HG02852 (cell line): ENCODE results near the gene SLC4A9.
"Not testable (repeated sequence)": the region's sequence is repeated elsewhere in the genome, so short reads cannot be mapped to it uniquely, and the experiment has no call there.

Experiments used
- ATAC-seq: cut with Tn5 transposase; IDR thresholded peaks from one replicate; pipeline ENCODE4 v1.9.1; 2021; ENCODE audit warnings: mild to moderate bottlenecking, moderate library complexity; ENCODE audit not compliant: unreplicated experiment

Gene SLC4A9

DNA sequence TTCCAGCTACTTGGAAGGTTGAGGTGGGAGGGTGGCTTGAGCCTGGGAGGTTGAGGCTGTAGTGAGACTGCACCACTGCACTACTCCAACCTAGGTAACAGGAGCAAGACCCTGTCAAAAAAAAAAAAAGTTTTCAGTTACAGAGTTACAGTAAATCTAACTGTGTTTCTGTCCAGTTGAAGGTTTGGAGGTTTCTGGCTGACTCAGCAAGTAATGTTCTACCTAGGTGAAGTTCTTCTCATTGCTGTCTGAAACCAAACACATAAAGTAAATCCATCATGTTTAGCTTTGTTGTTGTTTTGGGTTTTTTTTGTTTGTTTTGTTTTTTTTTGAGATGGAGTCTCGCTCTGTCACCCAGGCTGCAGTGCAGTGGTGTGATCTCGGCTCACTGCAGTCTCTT lies 33.7 kb downstream of the SLC4A9 start:
- no peak for ATAC-seq

DNA sequence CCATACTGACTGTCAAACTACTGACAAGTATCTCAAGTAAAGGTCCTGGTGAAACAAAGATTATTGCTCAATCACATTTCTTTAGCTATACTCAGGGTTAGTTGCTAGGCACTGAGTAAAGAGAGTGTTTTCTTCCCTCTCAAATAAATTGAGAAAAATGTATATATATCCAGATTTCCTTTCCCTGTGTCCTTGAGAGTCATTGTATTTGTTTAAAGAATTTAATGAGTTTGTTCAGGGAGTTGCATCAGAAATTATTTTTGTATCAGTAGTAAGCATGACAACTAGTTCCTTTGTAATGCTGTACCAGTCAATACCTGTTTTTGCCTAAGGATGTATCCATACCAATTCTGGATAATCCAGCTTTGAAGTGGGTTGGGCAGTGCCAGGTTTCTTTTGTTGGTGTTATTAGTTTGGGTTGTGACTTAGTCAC lies 38.4 kb downstream of the SLC4A9 start:
- ATAC-seq = no peak

DNA sequence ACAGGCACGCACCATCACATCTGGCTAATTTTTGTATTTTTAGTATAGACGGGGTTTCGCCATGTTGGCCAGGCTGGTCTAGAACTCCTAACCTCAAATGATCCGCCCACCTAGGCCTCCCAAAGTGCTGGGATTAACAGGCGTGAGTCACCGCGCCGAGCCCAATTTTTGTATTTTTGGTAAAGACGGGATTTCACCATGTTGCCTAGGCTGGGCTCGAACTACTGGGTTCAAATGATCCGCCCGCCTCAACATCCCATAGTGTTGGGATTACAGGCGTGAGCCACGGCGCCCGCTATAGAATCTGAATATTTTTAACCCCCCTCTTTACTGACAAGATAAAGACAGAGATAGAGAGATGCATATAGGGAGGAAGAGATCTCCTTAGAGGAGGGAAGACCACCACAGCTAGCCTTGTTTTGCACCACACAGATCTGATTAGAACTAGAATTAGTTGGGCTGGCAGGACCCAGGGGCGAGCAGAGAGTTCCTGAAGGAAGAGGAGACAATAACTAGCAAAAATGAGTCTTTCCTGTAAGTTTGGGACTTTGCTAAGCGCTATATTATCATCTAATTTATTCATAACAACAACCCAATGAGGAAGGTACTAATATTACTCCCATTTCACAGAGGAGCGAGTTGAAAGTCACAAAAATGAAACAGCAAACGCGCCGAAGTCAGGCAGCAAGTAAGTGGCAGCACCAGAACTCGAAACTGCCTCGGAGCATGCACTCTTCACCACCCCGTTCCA lies 40.2 kb downstream of the SLC4A9 start:
- peak; percentile 5 for ATAC-seq

DNA sequence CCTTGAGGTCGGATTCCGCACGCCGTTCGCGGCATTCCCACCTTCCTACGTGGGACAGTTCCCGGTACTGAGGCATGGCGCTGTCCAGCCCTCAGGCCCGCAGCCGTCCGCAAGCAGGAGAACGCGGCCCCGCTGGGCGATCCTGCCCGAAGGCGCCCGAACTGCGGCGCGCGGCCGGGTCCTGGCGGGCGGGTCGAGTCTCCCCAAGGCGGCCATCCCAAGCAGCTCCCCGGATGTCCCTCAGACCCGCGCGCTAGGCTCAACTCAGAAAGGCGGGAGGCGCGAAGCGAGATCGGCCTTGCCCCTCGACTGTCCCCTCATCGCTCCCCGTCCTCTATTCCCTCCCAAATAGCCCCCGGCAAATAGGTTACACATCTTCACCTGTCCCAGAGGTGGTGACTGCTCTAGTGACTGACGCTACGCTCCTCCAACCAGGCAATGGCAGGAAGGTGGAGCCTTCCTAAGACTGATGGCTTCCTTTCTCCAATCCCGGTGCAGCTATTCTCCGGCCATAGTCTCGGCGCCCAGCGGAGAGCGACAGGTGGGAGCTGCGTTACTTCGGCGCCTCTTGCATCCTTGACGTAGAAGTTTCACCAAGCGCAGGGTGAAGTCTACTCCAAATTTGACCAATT lies 40.9 kb downstream of the SLC4A9 start:
- peak; percentile 58 for ATAC-seq

DNA sequence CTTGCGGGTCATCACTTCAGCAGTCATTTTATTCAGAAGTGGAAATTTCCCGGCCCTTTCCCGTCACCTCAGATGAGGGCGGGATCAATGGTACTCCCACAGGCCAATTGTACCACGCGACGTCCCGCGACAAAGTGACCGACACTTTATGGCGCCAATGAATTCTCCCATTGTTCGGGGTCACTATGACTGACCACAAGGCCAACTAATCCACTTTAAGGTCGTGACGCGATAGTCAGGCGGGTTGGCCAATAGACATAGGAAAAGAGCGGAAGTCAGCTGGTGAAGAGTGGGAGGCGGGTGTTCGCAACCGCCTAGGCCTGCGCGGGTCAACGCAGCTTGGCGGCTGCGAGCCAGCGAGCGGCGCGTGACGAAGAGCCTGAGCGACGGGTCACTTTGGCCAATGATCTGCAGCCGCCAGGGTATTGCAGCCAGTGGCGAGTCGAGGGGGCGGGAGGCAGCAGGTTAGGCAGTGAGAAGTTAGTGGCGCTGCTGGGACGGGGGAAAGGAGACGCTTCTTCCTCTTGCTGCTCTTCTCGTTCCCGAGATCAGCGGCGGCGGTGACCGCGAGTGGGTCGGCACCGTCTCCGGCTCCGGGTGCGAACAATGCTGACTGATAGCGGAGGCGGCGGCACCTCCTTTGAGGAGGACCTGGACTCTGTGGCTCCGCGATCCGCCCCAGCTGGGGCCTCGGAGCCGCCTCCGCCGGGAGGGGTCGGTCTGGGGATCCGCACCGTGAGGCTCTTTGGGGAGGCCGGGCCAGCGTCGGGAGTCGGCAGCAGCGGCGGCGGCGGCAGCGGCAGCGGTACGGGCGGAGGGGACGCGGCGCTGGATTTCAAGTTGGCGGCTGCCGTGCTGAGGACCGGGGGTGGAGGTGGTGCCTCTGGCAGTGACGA lies 41.6 kb downstream of the SLC4A9 start, which contains the start of gene ANKHD1:
TSS of gene ANKHD1 (plus strand) at position 472 of the 896 bp plus-strand sequence. CDS start at position 607, 135 bp downstream.
- peak; percentile 79 for ATAC-seq

DNA sequence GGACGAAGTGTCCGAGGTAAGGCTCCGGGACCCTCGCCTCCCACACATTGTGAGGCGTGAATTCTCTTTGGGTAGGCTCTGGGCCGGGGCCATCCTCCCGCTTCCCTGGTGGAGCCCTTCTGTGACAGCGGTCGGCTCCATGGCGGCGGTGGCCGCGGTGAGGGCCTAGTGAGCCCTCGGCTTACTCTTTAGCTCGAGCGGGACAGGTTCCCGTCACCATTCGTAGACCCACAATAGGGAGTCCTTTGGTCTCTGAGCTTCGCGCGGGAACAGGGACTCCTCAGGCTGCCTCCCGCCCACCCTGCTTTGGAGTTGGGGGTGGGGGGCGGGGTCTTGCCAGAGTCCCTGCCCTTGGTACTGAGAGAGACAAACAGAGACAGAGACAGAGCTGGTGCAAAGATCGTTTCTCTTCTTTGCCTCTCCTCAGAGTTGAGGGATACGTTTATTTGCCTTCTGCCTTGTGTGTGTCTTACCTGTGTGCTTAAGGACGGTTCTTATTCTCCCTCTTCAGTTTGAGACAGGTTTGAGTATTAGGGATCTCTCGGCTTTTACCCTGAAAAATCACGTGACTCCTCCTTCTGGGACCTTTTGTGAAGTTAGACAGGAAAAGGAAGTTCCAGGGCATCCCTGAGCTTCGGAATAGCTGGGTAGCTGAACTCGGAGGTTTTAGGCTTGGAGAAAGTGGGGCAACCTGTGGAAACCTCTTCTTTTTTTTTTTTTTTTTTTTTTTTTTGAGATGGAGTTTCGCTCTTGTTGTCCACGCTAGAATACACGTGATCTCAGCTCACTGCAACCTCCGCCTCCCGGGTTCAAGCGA lies 42.5 kb downstream of the SLC4A9 start:
- no peak for ATAC-seq

DNA sequence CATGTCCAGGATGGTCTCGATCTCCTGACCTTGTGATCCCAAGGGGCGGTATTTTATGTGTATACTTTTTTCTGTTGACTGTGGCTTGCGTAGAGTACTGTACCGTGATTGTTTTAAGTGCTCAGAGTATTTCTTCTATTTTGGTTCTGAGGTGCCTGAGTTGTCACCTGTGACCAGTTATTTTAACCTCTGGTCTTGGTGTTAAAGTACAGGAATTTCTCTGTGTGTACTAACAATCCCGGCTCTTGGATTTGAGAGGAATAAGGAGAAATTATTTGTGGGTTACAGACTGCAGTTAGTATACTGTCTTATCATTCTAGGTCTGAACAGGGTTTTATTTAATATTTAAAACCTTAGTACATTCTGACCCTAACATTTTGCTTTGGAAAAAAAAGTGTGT lies 43.6 kb downstream of the SLC4A9 start:
- no peak for ATAC-seq

DNA sequence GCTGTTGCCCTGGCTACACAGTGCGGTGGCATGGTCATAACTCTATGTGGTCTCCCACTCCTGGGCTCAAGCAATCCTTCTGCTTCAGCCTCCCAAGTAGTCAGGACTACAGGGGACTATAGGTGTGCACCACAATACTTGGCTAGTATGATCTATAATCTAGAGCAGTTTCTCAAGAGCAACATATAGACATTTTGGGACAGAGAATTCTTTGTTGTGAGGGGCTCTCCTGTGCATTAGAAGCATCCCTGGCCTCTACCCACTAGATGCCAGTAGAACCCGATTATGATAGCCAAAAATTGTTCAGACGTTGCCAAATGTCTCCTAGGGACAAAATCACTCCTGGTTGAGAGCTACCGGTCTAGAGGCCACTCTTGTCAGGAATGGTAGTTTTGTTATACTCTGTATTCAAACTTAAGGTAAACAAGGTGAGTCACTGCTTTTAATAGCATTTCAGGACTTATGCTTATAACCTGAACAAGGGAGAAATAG lies 48.8 kb downstream of the SLC4A9 start:
- ATAC-seq = no peak

DNA sequence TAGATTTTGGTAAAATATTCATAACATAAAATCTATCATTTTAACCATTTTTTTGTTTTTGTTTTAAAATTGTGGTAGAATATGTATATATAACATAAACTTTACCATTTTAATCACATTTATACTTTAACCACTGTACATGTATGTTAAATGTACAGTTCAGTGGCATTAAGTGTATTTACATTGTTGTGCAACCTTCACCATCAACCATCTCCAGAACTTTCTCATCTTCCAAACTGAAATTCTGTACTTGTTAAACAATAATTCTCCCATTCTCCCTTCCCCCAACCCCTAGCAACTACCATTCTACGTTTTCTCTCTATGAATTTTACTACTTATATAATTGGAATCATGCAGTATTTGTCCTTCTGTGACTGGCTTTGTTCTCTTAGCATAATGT lies 53.2 kb downstream of the SLC4A9 start:
- no peak for ATAC-seq

DNA sequence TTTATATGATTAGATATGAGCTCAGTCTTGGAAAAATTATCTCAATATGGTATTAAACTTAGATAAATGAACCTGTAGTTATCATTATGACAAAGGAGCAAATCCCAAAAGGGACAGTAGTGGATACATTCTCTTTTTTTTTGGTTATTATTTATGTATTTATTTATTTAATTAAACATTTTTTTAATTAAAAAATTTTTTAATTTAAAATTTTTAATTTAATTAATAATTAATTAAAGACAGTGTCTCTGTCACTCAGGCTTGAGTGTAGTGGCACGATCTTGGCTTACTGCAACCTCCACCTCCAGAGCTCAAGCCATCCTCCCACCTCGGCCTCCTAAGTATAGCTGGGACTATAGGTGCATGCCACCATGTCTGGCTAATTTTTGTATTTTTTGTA lies 57.2 kb downstream of the SLC4A9 start:
- ATAC-seq = no peak

DNA sequence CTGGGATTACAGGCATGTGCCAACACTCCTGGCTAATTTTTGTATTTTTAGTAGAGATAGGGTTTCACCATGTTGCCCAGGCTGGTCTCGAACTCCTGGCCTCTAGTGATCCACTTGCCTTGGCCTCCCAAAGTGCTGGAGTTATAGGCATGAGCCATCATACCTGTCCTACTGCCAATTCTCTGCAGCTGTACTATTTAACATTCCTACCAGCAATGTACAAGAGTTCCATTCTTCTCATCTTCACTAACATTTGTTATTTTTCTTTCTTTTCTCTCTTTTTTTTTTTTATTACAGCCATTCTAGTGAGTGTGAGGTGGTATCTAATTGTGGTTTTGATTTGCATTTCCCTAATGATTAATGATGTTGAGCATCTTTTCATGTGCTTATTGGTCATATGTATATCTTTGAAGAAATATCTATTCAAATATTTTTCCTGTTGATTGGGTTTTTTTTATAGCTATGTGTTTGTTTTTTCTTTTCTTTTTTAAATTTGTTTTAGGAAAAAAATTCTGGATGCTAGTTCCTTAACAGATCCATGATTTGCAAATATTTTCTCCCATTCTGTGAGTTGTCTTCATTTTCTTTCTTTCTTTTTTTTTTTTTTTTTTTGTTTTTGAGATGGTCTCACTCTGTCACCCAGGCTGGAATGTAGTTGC lies 59.0 kb downstream of the SLC4A9 start:
- no peak for ATAC-seq

DNA sequence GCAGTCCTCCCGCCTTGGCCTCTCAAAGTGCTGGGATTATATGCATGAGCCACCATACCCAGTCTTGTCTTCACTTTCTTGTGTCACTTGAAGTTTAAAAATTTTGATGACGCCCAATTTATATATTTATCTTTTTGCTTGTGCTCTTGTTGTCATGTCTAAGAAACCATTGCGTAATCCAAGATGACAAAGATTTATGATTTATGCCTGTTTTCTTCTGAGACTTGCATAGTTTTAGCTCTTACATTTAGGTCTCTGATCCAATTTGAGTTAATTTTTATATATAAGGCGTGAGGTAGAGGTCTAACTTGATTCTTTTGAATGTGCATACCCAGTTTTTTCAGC lies 60.2 kb downstream of the SLC4A9 start:
- ATAC-seq = no peak

DNA sequence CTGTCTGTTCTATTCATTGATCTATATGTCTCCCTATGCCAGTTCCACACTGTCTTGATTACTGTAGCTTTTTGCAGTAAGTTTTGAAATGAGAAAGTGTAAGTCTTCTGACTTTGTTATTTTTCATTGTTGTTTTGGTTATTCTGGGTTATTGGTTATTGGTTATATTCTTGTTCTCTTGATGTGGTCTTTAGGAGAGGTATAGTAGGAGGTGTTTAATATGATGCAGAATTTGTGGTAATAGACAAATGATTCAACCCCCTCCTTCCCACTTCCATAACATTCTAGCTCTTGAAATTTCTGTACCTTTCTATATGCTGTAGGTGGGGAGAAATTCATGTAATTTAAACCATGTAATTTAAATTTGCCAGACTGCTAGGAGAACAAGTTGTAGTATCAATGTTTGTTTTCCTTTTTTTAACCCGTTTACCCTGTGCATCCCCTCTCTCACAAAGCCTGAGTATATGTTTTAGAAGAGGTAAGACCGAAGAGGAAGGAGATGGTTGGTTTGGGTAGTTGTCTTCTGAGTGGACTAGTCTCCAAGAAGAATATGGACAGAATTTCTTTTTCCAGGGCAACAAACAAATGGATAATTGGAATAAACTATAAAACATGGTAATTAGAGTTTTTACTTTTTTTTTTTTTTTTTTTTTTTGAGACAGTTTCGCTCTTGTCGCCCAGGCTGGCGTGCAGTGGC lies 60.8 kb downstream of the SLC4A9 start:
- ATAC-seq = no peak

DNA sequence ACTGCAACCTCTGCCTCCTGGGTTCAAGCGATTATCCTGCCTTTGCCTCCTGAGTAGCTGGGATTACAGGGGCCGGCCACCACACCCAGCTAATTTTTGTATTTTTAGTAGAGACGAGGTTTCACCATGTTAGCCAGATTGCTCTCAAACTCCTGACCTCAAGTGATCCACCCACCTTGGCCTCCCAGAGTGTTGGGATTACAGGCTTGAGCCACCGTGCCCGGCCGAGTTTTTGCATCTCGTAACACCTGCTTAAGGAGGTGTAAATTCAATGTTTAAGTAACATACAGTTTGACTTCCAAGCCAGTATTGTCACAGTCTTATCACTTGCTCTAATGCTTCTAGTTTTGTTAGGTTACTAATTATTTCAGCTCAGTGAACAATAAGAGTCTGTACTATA lies 61.4 kb downstream of the SLC4A9 start:
- not testable (repeated sequence) for ATAC-seq

DNA sequence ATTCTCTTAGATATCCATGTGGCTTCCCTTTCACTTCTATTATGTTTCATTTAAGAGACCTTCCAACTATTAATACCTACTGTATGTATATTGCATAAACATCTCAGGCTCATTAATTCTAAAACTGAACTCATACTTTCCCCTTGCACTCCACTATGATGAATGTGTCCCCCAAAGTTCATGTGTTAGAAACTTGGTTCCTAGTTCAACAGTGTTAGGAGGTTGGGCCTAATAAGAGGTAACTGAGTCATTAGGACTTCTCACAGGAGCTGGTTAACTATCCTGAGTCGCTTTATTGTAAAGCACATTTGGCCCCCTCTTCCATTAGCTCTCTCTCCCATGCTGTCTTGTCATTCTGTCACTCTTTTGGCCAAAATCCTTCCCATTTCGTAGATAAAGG lies 63.6 kb downstream of the SLC4A9 start:
- no peak for ATAC-seq

DNA sequence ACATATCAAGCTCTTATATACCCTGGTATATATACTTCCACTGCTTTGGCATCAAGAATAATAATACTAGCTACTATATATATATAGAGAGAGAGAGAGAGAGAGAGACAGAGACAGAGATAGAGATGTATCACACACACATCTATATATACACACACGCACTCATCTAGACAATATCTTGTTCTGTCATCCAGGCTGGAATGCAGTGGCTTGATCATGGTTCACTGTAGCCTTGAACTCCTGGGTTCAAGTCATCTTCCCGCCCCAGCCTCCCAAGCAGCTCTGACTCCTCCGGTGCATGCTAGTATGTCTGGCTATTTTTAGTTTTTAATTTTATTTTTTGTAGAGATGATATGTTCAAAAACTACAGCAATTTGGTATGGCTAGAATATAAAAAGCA lies 64.1 kb downstream of the SLC4A9 start:
- no peak for ATAC-seq
